ENCODE measurements around the gene ATP7A. TPM values are rescaled to one million over a fixed set of nuclear protein-coding genes. Genes with fewer than 3 reads are reported as not detected.
"Not testable (repeated sequence)": the region's sequence is repeated elsewhere in the genome, so short reads cannot be mapped to it uniquely, and the experiment has no call there.

ATP7A gene
- 11.6 to 14.9 TPM (median 12.1 TPM) in 3 replicates for total RNA-seq
- long read RNA-seq, full-length matches to known transcripts = 1 of 3 reads
- long read RNA-seq, partial matches to known transcripts = 1 of 3 reads
- long read RNA-seq, other reads (novel, unspliced or antisense) = 1 of 3 reads

GRCh38 chrX:77910108-77910840 lies at the start of gene ATP7A:
TSS of gene ATP7A (plus strand) at chrX:77910693. CDS start at chrX:77971642, 60,949 bp downstream.
- Mint-ChIP-seq H3K4me3 (ENCODE audit: unreplicated experiment) (peak within 1 kb of the TSS; percentile 97), H3K27ac (ENCODE audit: unreplicated experiment) (peak within 1 kb of the TSS; percentile 97), H3K27me3 (ENCODE audit: low read depth) (no peaks in the 10 kb centered on the region), H3K9me3 (ENCODE audit: low read depth) (no peaks in the 10 kb centered on the region), H3K36me3 (ENCODE audit: low read depth) (no peaks in the 10 kb centered on the region), H3K4me1 (ENCODE audit: low read depth) (peaks cover 7% of the 10 kb centered on the region)
- no peak for DNase-seq (ENCODE audit: low spot score)
- TF ChIP-seq CTCF (IDR thresholded peaks at IDR 0.05) = peak; percentile 76

GRCh38 chrX:77875372-77875771 lies 35.1 kb upstream of the ATP7A start:
- no peak overlapping the region for H3K4me3 Mint-ChIP-seq (ENCODE audit: unreplicated experiment)
- peaks cover 4% of the 10 kb centered on the region for H3K9me3 Mint-ChIP-seq (ENCODE audit: low read depth)
- H3K36me3 Mint-ChIP-seq (ENCODE audit: low read depth) = peaks cover 2% of the 10 kb centered on the region
- TF ChIP-seq CTCF (IDR thresholded peaks at IDR 0.05) = no peak
- H3K4me1 Mint-ChIP-seq (ENCODE audit: low read depth) = no peaks in the 10 kb centered on the region
- DNase-seq (ENCODE audit: low spot score) = no peak
- no peaks in the 10 kb centered on the region for H3K27me3 Mint-ChIP-seq (ENCODE audit: low read depth)
- no peak overlapping the region for H3K27ac Mint-ChIP-seq (ENCODE audit: unreplicated experiment)

GRCh38 chrX:77881418-77881817 lies 29.1 kb upstream of the ATP7A start:
- H3K27ac Mint-ChIP-seq (ENCODE audit: unreplicated experiment); H3K4me3 Mint-ChIP-seq (ENCODE audit: unreplicated experiment); DNase-seq (ENCODE audit: low spot score); H3K4me1 Mint-ChIP-seq (ENCODE audit: low read depth); H3K27me3 Mint-ChIP-seq (ENCODE audit: low read depth); H3K36me3 Mint-ChIP-seq (ENCODE audit: low read depth); H3K9me3 Mint-ChIP-seq (ENCODE audit: low read depth): not testable (repeated sequence)

GRCh38 chrX:77892887-77893286 lies 17.6 kb upstream of the ATP7A start:
- no peak for TF ChIP-seq CTCF (IDR thresholded peaks at IDR 0.05)
- Mint-ChIP-seq H3K4me3 (ENCODE audit: unreplicated experiment) (no peak overlapping the region), H3K4me1 (ENCODE audit: low read depth) (peaks cover 20% of the 10 kb centered on the region), H3K36me3 (ENCODE audit: low read depth) (no peaks in the 10 kb centered on the region), H3K27ac (ENCODE audit: unreplicated experiment) (no peak overlapping the region), H3K27me3 (ENCODE audit: low read depth) (no peaks in the 10 kb centered on the region), H3K9me3 (ENCODE audit: low read depth) (peaks cover 7% of the 10 kb centered on the region)
- DNase-seq (ENCODE audit: low spot score) = no peak

- no peak for TF ChIP-seq CTCF (IDR thresholded peaks at IDR 0.05)
These were observed 16.8 kb upstream of the ATP7A start for GRCh38 chrX:77893713-77894112.

More at GRCh38 chrX:77893713-77894112, 16.8 kb upstream of the ATP7A start:
- H3K9me3 Mint-ChIP-seq (ENCODE audit: low read depth) = peaks cover 7% of the 10 kb centered on the region
- H3K27me3 Mint-ChIP-seq (ENCODE audit: low read depth) = no peaks in the 10 kb centered on the region
- H3K36me3 Mint-ChIP-seq (ENCODE audit: low read depth) = no peaks in the 10 kb centered on the region
- no peak for DNase-seq (ENCODE audit: low spot score)
- H3K27ac Mint-ChIP-seq (ENCODE audit: unreplicated experiment) = peak overlapping the region; percentile 13
- peak overlapping the region; percentile 19 for H3K4me3 Mint-ChIP-seq (ENCODE audit: unreplicated experiment)
- peaks cover 20% of the 10 kb centered on the region for H3K4me1 Mint-ChIP-seq (ENCODE audit: low read depth)

Data from chondrocyte (in vitro differentiated cells).